ENCODE measurements around the gene NRSN1.

Gene NRSN1

GRCh38 chr6:24145690-24146131, 19.7 kb downstream of the NRSN1 start:
- no peak for DNase-seq

GRCh38 chr6:24146871-24147270, 20.9 kb downstream of the NRSN1 start:
- DNase-seq = no peak

GRCh38 chr6:24147511-24148153, 21.6 kb downstream of the NRSN1 start:
- no peak for DNase-seq

- DNase-seq = no peak
These were observed 22.1 kb downstream of the NRSN1 start for GRCh38 chr6:24148154-24148570.

GRCh38 chr6:24148684-24149083, 22.7 kb downstream of the NRSN1 start:
- DNase-seq = no peak

GRCh38 chr6:24149296-24149695, 23.3 kb downstream of the NRSN1 start:
- DNase-seq = no peak

GRCh38 chr6:24149836-24150235, 23.8 kb downstream of the NRSN1 start:
- no peak for DNase-seq

GRCh38 chr6:24152014-24152413, 26.0 kb downstream of the NRSN1 start:
- no peak for DNase-seq

- no peak for DNase-seq
These were observed 28.1 kb downstream of the NRSN1 start for GRCh38 chr6:24154121-24154520.

GRCh38 chr6:24157886-24158285, 31.9 kb downstream of the NRSN1 start:
- no peak for DNase-seq

- DNase-seq = no peak
These were observed 57.6 kb downstream of the NRSN1 start for GRCh38 chr6:24183584-24183983.

- DNase-seq = no peak
These were observed 60.3 kb downstream of the NRSN1 start for GRCh38 chr6:24186349-24186748.

GRCh38 chr6:24187965-24188577, 62.1 kb downstream of the NRSN1 start:
- no peak for DNase-seq

- no peak for DNase-seq
These were observed 62.6 kb downstream of the NRSN1 start for GRCh38 chr6:24188578-24189080.

- DNase-seq = no peak
These were observed 65.3 kb downstream of the NRSN1 start for GRCh38 chr6:24191346-24191745.

- DNase-seq = no peak
These were observed 67.3 kb downstream of the NRSN1 start for GRCh38 chr6:24193364-24193763.

- DNase-seq = no peak
These were observed 69.1 kb downstream of the NRSN1 start for GRCh38 chr6:24194978-24195700.

GRCh38 chr6:24195836-24196597, 70.0 kb downstream of the NRSN1 start:
- DNase-seq = no peak

Measured in NK-92 treated with Interleukin-12 subunit alpha and Interleukin-12 subunit beta, amount 100 ng/mL, for 24 hours (cell line).